Measurements from ENCODE around the gene FOXD1. TPM values are rescaled to one million over a fixed set of nuclear protein-coding genes. Genes with fewer than 3 reads are reported as not detected.

The FOXD1 gene
- total RNA-seq, 4 donors from 2014 or later, result 2.4 to 13.9 (median 9.6) TPM; not detected in 1

GRCh38 chr5:73452215-73452614 is 3.6 kb upstream of the FOXD1 start:
- no peak for ATAC-seq
- Histone ChIP-seq H3K36me3 (no peaks in the 10 kb centered on the region), H3K4me1 (peaks cover 0 to 34% (median 12%) of the 10 kb centered on the region in 3 donors), H3K27me3 (peaks cover 94% of the 10 kb centered on the region), H3K9me3 (no peaks in the 10 kb centered on the region), H3K27ac (no peak overlapping the region), H3K4me3 (no peak overlapping the region)
- TF ChIP-seq POLR2A (IDR thresholded peaks at IDR 0.05), result no peak
- TF ChIP-seq EP300 (IDR thresholded peaks at IDR 0.05), result no peak
- TF ChIP-seq, protein P1, sequence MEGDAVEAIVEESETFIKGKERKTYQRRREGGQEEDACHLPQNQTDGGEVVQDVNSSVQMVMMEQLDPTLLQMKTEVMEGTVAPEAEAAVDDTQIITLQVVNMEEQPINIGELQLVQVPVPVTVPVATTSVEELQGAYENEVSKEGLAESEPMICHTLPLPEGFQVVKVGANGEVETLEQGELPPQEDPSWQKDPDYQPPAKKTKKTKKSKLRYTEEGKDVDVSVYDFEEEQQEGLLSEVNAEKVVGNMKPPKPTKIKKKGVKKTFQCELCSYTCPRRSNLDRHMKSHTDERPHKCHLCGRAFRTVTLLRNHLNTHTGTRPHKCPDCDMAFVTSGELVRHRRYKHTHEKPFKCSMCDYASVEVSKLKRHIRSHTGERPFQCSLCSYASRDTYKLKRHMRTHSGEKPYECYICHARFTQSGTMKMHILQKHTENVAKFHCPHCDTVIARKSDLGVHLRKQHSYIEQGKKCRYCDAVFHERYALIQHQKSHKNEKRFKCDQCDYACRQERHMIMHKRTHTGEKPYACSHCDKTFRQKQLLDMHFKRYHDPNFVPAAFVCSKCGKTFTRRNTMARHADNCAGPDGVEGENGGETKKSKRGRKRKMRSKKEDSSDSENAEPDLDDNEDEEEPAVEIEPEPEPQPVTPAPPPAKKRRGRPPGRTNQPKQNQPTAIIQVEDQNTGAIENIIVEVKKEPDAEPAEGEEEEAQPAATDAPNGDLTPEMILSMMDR (IDR thresholded peaks at IDR 0.05), result no peak
- TF ChIP-seq POLR2AphosphoS5 (IDR thresholded peaks at IDR 0.05), result no peak
- WGBS, 2 donors (ENCODE audit: low coverage in 1 of 2), result 53 to 71% methylated on average over 6 of the region's 6 CpGs

DNA sequence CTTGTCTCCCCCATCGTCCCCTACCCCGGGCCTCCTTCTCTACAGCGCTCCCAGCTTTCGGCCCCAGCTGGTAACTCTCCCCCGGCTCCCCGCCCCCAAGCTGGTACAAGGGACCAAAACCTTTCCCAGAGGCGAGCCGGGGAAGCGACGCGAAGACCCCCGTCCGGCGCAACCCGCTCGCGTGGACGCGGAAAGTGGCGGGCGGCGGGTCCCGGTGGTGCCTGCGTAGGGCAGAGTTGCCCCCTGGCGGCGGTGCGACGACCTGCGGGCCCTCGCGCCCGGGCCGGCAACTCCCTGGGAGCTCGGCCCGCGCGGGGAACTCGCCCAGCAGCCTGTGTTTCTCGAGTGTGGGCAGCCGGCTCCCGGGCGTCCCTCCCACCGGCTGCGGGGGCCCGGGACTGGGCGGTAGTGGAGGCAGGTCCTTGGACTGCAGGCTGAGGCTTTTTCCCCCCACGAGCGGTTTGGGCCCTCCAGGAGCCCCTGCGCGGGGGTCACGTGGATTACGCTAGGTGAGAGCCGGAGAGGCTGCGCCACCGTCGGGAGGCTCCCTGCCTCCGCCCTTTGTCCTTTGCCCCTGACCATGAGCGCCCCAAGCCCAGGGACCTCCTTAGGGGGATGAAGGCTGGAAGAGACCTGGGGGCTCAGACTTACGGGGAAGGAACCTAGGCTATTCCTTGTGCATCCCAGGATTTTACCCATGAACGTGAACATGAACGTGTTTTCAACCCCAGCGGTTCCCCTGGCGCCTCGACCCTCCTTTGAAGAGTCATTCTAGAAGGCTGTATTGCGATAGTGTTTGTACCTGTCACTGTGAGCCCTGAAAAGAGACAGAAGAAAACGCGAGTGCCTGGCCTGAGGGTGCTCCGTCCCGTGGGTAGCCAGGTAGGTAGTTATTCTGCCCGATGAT is 2.9 kb upstream of the FOXD1 start:
- WGBS, 2 donors (ENCODE audit: low coverage in 1 of 2), result 3 to 7% methylated on average over 3 to 6 of the region's 70 CpGs
- Histone ChIP-seq H3K27me3 (peaks cover 93% of the 10 kb centered on the region), H3K27ac (no peak overlapping the region), H3K4me1 (peaks cover 0 to 39% (median 14%) of the 10 kb centered on the region in 3 donors), H3K4me3 (peak overlapping the region in 1 of 2 donors; percentile 31), H3K36me3 (no peaks in the 10 kb centered on the region), H3K9me3 (no peaks in the 10 kb centered on the region)
- ATAC-seq, result peak; percentile 34
- TF ChIP-seq, protein P1 (IDR thresholded peaks at IDR 0.05), result peak; percentile 52 to 96 (median 76)
- TF ChIP-seq POLR2A (IDR thresholded peaks at IDR 0.05), result no peak

DNA sequence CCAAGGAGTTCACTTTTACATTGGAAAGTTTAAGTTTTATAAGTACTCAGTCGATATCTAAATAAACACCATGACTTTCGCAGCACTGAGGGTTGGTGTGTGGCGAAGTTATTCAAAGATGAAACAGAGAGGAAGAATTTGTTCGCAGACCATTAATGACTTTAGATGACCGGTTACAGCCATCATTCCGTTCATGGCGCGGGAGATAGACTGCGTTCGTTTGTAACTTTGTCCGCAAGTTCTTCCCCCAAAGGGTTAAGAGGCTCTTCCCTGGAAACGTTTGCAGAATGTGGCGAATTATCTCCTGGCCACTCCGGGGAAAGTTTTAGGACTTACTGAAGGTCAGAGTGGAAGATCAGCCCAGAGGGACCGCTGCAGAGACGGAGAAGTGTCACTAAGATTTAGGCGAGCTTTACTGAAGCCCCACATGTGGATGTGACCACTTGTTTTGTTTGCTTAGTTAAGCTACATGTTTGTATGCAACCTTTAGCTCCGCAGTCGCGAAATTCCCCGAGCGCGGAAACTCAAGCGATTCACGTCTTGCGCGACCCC is 2.2 kb upstream of the FOXD1 start:
- ATAC-seq, result no peak
- Histone ChIP-seq H3K36me3 (no peaks in the 10 kb centered on the region), H3K27ac (no peak overlapping the region), H3K27me3 (peaks cover 94% of the 10 kb centered on the region), H3K4me1 (peaks cover 0 to 41% (median 16%) of the 10 kb centered on the region in 3 donors), H3K4me3 (peak overlapping the region in 1 of 2 donors; percentile 31), H3K9me3 (no peaks in the 10 kb centered on the region)
- WGBS, 2 donors (ENCODE audit: low coverage in 1 of 2), result 5 to 8% methylated on average over 5 to 22 of the region's 27 CpGs
- TF ChIP-seq EP300 (IDR thresholded peaks at IDR 0.05), result no peak
- TF ChIP-seq, protein P1 (IDR thresholded peaks at IDR 0.05), result no peak
- no peak for TF ChIP-seq POLR2A (IDR thresholded peaks at IDR 0.05)
- TF ChIP-seq POLR2AphosphoS5 (IDR thresholded peaks at IDR 0.05), result no peak

DNA sequence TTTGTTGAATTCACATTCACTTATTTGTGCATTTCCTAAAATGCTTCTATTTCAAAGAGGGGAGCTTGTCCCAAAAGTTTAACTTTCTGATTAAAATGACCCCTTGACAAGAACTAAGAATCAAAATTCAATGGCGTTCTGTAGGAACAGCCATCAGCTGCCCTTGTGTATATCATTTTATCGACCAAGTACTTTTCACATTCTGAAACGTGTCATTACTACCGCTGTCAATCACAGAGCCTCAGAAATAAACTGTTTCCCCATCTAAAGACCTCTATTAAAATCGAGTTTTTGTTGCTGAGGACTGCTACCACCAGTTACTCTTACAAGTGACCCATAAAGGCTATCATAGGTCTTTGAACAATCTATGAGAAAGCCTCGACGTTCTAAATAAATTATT is 1.6 kb upstream of the FOXD1 start:
- 4 to 24% methylated on average over 7 of the region's 7 CpGs for WGBS, 2 donors (ENCODE audit: low coverage in 1 of 2)
- H3K27me3 ChIP-seq, result peaks cover 94% of the 10 kb centered on the region
- ATAC-seq, result no peak

More for the DNA sequence above, 1.6 kb upstream of the FOXD1 start:
- Histone ChIP-seq H3K4me3 (no peak overlapping the region), H3K27ac (no peak overlapping the region), H3K4me1 (peaks cover 0 to 41% (median 16%) of the 10 kb centered on the region in 3 donors), H3K36me3 (no peaks in the 10 kb centered on the region), H3K9me3 (no peaks in the 10 kb centered on the region)
- no peak for TF ChIP-seq POLR2A (IDR thresholded peaks at IDR 0.05)
- TF ChIP-seq, protein P1 (IDR thresholded peaks at IDR 0.05), result no peak
- TF ChIP-seq EP300 (IDR thresholded peaks at IDR 0.05), result no peak
- no peak for TF ChIP-seq POLR2AphosphoS5 (IDR thresholded peaks at IDR 0.05)
